Prostate gland (tissue), 2 donors: Measurements from ENCODE around the gene TNIP1. TPM values are rescaled to one million over a fixed set of nuclear protein-coding genes. Genes with fewer than 3 reads are reported as not detected.

Source experiments
- DNase-seq: peaks from one replicate; pipeline ENCODE4 v3.0.0-alpha.2; 2019; ENCODE audit warnings: low spot score
- H3K27ac ChIP-seq, 2 donors: fragments of 200-600 bp; sonication (generic); 2 replicates each; pipeline ENCODE4 v1.5.1; 2017 to 2019
- H3K27me3 ChIP-seq: fragments of 200-600 bp; sonication (generic); replicated peaks from 2 replicates; pipeline ENCODE4 v1.5.1; 2019; ENCODE audit not compliant: insufficient read depth
- H3K36me3 ChIP-seq, 2 donors: fragments of 200-600 bp; sonication (generic); 1 replicate in 1 of 2; 2 replicates in 1 of 2; pipeline versions ENCODE4 v1.5.1 to v1.8.1; 2017 to 2019
- H3K4me1 ChIP-seq: fragments of 200-600 bp; sonication (generic); replicated peaks from 2 replicates; pipeline ENCODE4 v1.5.1; 2019
- H3K4me3 ChIP-seq, 2 donors: fragments of 200-600 bp; sonication (generic); 2 replicates each; pipeline ENCODE4 v1.5.1; 2017 to 2019
- H3K9me3 ChIP-seq: fragments of 200-600 bp; sonication (generic); 2 replicates; pipeline ENCODE4 v1.5.1; 2017
- POLR2A ChIP-seq: fragments of 450-650 bp; IDR thresholded peaks from one replicate; pipeline ENCODE4 v1.6.1; 2016; ENCODE audit warnings: antibody characterized with exemption, mild to moderate bottlenecking
- POLR2AphosphoS5 ChIP-seq: sonication (generic); formaldehyde crosslinking; IDR thresholded peaks from one replicate; pipeline ENCODE4 v1.6.1; 2017; ENCODE audit warnings: antibody characterized with exemption
- WGBS: methylation state at CpG from one replicate; pipeline ENCODE4 v1.1.5; 2018; 5-methylcytosine and 5-hydroxymethylcytosine counted together
- intact Hi-C: fragments of 100-400 bp; cut with DNase I; formaldehyde crosslinking; loops from one replicate; pipeline ENCODE4 v1.14.2; 2022
- total RNA-seq, 2 donors: library from RNA; depleted of rRNA; stranded (reverse); fragments of >200 nt; gene quantifications; one replicate each; pipeline ENCODE4 v1.1.0, GENCODE V29; 2016
- TF ChIP-seq, protein P1 (sequence below), 4 experiments: fragments of 200-600 bp in 2 of 4; fragments of 450-650 bp in 2 of 4; sonication (generic) in 2 of 4; IDR thresholded peaks; 1 replicate in 3 of 4; 2 replicates in 1 of 4; pipeline ENCODE4 v1.5.1; 2016 to 2019; ENCODE audit warnings: antibody characterized with exemption in 4 of 4, mild to moderate bottlenecking in 2 of 4, moderate library complexity in 2 of 4

TNIP1 gene
- total RNA-seq, 2 donors from 2014 or later: 61.9 to 81.6 TPM

DNA sequence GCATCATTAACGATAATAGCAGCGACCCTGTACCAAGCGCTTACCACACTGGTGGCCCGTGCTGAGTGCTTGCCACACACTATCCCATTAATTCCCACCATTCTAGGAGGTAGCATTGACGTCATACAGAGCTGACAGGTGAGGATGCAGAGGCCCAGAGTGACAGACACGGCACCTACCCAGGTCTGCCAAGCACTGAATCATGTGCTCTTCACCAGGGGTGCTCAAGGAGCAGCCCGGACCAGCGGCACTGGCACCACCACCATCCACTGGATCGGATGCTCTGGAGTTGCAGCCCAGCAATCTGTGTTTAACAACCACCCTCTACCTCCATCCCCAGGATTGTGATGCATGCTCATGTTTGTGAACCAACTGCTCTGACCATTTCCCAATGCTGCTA, 3.4 kb downstream of the TNIP1 start:
- DNase-seq: no peak
- WGBS: 96% methylated on average over 9 of the region's 9 CpGs

DNA sequence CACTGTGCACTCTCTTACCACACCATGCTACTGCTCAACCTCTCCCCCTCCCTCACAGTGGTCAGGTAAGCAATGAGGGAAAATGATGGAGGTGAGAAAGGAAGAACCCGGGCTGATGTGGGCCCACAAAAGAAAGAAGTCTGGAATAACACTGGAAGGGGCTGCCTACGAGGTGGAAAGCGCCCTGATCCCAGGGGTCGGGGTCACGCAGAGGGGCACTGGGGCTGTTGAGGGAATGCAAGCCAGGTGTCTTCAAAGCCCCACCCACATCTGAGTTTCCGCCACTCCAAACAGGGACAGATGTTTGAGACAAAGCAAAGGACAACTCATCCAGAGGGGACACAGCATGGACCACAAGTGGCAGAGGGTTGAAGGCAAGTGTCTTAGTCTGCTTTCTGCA, 4.2 kb downstream of the TNIP1 start:
- Histone ChIP-seq H3K4me3 (no peak overlapping the region), H3K9me3 (no peaks in the 10 kb centered on the region), H3K4me1 (no peaks in the 10 kb centered on the region), H3K36me3 (no peaks in the 10 kb centered on the region), H3K27me3 (no peaks in the 10 kb centered on the region), H3K27ac (no peak overlapping the region)
- 93% methylated on average over 6 of the region's 6 CpGs for whole genome bisulfite sequencing
- no peak for DNase-seq
- no peak for TF ChIP-seq POLR2A
- no peak for TF ChIP-seq POLR2AphosphoS5
- TF ChIP-seq, protein P1, sequence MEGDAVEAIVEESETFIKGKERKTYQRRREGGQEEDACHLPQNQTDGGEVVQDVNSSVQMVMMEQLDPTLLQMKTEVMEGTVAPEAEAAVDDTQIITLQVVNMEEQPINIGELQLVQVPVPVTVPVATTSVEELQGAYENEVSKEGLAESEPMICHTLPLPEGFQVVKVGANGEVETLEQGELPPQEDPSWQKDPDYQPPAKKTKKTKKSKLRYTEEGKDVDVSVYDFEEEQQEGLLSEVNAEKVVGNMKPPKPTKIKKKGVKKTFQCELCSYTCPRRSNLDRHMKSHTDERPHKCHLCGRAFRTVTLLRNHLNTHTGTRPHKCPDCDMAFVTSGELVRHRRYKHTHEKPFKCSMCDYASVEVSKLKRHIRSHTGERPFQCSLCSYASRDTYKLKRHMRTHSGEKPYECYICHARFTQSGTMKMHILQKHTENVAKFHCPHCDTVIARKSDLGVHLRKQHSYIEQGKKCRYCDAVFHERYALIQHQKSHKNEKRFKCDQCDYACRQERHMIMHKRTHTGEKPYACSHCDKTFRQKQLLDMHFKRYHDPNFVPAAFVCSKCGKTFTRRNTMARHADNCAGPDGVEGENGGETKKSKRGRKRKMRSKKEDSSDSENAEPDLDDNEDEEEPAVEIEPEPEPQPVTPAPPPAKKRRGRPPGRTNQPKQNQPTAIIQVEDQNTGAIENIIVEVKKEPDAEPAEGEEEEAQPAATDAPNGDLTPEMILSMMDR (IDR thresholded peaks at IDR 0.05): no peak
- intact Hi-C loops: no loop called here

More for the DNA sequence above, 3.4 kb downstream of the TNIP1 start:
- H3K36me3 ChIP-seq: no peaks in the 10 kb centered on the region
- H3K4me1 ChIP-seq: no peaks in the 10 kb centered on the region
- no peaks in the 10 kb centered on the region for H3K9me3 ChIP-seq
- no peaks in the 10 kb centered on the region for H3K27me3 ChIP-seq
- intact Hi-C loops: no loop called here
- no peak overlapping the region for H3K27ac ChIP-seq
- no peak overlapping the region for H3K4me3 ChIP-seq
- TF ChIP-seq POLR2AphosphoS5 (no peak), POLR2A (no peak)
- TF ChIP-seq, protein P1 (IDR thresholded peaks at IDR 0.05): no peak

DNA sequence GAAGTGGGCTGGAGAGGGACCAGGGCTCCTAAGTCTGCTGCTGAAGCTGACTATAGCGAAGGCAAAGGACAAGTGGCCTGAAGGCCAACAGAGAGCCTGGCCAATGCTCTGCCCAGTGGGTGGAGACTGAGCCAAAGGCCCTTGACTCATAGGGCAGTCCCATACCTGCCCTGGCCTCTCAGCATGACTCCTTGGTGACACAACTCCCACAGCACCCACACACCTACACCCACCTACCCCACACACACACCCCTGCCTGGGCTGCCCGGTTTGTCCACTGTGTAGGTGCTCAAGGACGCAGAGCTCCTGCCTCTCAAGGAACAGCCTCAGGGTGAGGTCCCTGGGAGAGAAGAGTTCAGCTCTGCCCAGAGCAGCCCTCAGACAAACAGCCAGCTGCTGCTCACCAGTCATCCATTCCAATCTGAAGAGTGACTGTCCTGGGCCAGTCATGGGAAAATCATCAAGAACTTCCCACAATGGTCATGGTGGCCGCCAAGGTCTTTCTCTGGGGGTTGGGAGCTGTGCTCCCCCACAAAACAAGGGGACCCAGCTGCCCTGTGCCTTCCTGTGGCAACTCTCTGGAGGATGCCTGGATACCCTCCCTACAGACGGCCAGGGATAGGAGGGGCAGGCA, 5.0 kb downstream of the TNIP1 start:
- no peak overlapping the region for H3K4me3 ChIP-seq
- no peaks in the 10 kb centered on the region for H3K36me3 ChIP-seq
- no peak for TF ChIP-seq POLR2AphosphoS5
- no peak for TF ChIP-seq POLR2A
- TF ChIP-seq, protein P1 (IDR thresholded peaks at IDR 0.05): no peak
- no peaks in the 10 kb centered on the region for H3K27me3 ChIP-seq
- no peak overlapping the region for H3K27ac ChIP-seq
- no peaks in the 10 kb centered on the region for H3K9me3 ChIP-seq
- intact Hi-C loops: no loop called here
- H3K4me1 ChIP-seq: no peaks in the 10 kb centered on the region
- no peak for DNase-seq
- 88% methylated on average over 5 of the region's 5 CpGs for WGBS

DNA sequence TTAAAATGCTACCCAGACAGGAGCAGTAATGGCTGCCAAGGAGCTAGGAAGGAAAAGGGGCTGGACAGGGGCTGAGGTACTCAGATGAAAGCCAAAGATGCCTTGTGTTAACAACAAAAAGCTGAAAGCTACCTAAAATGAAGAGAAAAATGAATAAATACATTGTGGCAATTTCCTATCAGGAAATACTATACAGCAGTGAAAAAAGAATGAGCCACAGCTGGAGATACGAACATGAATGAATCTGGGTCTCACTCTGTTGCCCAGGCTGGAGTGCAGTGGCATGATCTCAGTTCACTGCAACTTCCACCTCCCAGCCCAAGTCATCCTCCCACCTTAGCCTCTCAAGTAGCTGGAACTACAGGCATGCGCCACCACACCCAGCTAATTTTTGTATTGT, 6.3 kb downstream of the TNIP1 start:
- no peak for TF ChIP-seq POLR2A
- TF ChIP-seq POLR2AphosphoS5: no peak
- TF ChIP-seq, protein P1 (IDR thresholded peaks at IDR 0.05): no peak
- no peaks in the 10 kb centered on the region for H3K27me3 ChIP-seq
- H3K4me3 ChIP-seq: no peak overlapping the region
- no peak for DNase-seq
- H3K36me3 ChIP-seq: no peaks in the 10 kb centered on the region
- intact Hi-C loops: no loop called here
- no peaks in the 10 kb centered on the region for H3K4me1 ChIP-seq
- H3K9me3 ChIP-seq: no peaks in the 10 kb centered on the region
- no peak overlapping the region for H3K27ac ChIP-seq
- 100% methylated on average over 2 of the region's 2 CpGs for WGBS

DNA sequence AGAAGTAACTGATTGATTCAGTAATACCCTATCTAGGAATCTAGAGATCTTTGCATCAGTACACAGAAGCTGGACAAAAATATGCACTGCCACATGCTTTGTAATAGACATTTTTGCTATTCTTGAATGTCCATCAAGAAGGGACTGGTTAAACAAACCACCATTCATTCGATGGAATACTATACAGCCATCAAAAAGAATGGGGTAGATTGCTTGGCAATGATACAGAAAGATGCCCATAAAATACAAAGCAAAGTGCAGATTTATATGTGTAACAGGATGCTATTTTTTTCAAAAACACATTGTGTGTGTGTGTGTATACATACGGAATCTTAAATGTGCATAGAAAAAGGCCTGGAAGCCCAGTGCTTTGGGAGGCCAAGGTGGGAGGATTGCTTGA, 7.6 kb downstream of the TNIP1 start:
- no peak overlapping the region for H3K27ac ChIP-seq
- no peaks in the 10 kb centered on the region for H3K27me3 ChIP-seq
- H3K9me3 ChIP-seq: no peaks in the 10 kb centered on the region
- no peaks in the 10 kb centered on the region for H3K36me3 ChIP-seq
- intact Hi-C loops: no loop called here
- WGBS: 95% methylated on average over 2 of the region's 2 CpGs
- no peaks in the 10 kb centered on the region for H3K4me1 ChIP-seq
- DNase-seq: no peak
- TF ChIP-seq POLR2AphosphoS5: no peak
- TF ChIP-seq, protein P1 (IDR thresholded peaks at IDR 0.05): no peak
- TF ChIP-seq POLR2A: no peak
- no peak overlapping the region for H3K4me3 ChIP-seq
